Breast epithelium (tissue), 4 donors: ENCODE results near the gene COG1. TPM values are rescaled to one million over a fixed set of nuclear protein-coding genes. Genes with fewer than 3 reads are reported as not detected.

Experiments
- DNase-seq, 2 donors: peaks; one replicate each; pipeline ENCODE4 v3.0.0-alpha.2; 2019; ENCODE audit warnings: low spot score in 2 of 2
- H3K27ac ChIP-seq, 2 donors: fragments of 200-600 bp; sonication (generic) in 1 of 2; one replicate each; pipeline ENCODE4 v1.5.1; 2016 to 2019; ENCODE audit warnings: mild to moderate bottlenecking in 1 of 2
- H3K27me3 ChIP-seq, 2 donors: fragments of 200-600 bp; sonication (generic) in 1 of 2; one replicate each; pipeline versions ENCODE4 v1.5.1 to v1.6.0; 2017 to 2019; ENCODE audit warnings: control low read depth in 1 of 2, mild to moderate bottlenecking in 1 of 2
- H3K36me3 ChIP-seq: fragments of 200-600 bp; one replicate; pipeline ENCODE4 v1.5.1; 2019
- H3K4me1 ChIP-seq, 2 donors: fragments of 200-600 bp; sonication (generic); one replicate each; pipeline ENCODE4 v1.5.1; 2016 to 2019; ENCODE audit warnings: control low read depth in 1 of 2
- H3K4me3 ChIP-seq, 3 donors: fragments of 200-600 bp; sonication (generic); 1 replicate in 2 of 3; 2 replicates in 1 of 3; pipeline ENCODE4 v1.5.1; 2016 to 2019; ENCODE audit warnings: mild to moderate bottlenecking in 3 of 3, moderate library complexity in 2 of 3
- H3K9me3 ChIP-seq, 2 donors: fragments of 200-600 bp; sonication (generic) in 1 of 2; one replicate each; pipeline ENCODE4 v1.5.1; 2016 to 2019; ENCODE audit warnings: control low read depth in 1 of 2
- POLR2A ChIP-seq: fragments of 450-650 bp; IDR thresholded peaks from one replicate; pipeline ENCODE4 v1.6.1; 2016; ENCODE audit warnings: antibody characterized with exemption, mild to moderate bottlenecking, moderate library complexity
- POLR2AphosphoS5 ChIP-seq, 3 donors: sonication (generic); formaldehyde crosslinking; IDR thresholded peaks; one replicate each; pipeline ENCODE4 v1.6.1; 2017; ENCODE audit warnings: antibody characterized with exemption in 3 of 3
- intact Hi-C: fragments of 100-400 bp; cut with DNase I; formaldehyde crosslinking; loops from one replicate; pipeline ENCODE4 v1.15.1; 2023; ENCODE audit warnings: low total_unique reads
- total RNA-seq, 3 donors: library from RNA; depleted of rRNA; stranded (reverse); fragments of >200 nt; gene quantifications; one replicate each; pipeline ENCODE4 v1.1.0, GENCODE V29; 2016
- TF ChIP-seq, protein P1 (sequence below), 3 donors: fragments of 450-650 bp; IDR thresholded peaks; one replicate each; pipeline ENCODE4 v1.5.1; 2016 to 2017; ENCODE audit warnings: antibody characterized with exemption in 3 of 3, mild to moderate bottlenecking in 3 of 3, moderate library complexity in 3 of 3

COG1 gene
- total RNA-seq, 3 donors from 2014 or later: 22.9 to 40.3 (median 36.1) TPM

DNA sequence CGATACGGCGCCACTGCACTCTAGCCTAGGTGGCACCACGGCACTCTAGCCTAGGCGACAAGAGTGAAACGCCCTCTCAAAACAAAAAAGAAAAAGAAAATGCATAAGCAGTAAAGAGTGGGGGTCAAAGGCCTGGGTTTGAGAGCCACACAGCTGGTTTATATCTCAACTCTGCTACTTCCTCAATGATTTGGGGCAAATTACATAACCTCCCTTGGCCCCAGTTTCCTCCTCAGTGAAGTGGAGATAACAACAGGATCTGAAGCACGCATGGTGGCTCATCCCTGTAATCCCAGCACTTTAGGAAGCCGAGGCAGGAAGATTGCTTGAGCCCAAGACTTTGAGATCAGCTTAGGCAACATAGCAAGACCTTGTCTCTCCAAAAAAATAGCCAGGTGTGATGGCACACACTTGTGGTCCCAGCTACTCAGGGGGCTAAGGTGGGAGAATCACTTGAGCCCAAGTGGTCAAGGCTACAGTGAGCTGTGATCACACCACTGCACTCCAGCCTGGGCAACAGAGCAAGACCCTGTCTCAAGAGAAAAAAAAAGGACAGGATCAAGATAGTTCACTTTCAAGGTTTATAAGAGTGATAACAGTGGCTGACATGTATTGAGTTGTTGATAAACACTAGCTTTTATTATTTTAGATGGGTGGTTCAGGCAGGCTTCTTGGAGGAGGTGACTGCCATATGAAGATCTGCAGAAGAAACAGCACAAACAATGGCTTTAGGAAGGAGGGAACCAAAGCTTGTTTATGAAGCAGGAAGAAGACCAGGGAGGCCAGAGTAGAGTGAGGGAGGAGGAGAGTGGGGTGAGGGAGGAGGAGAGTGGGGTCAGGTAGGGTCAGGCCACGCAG, 8.5 kb upstream of the COG1 start:
- no peak overlapping the region for H3K4me3 ChIP-seq
- no peak for DNase-seq
- intact Hi-C loops: loop anchor here (10.0 kb wide), 1 partner anchor 610 kb away; no protein-coding TSS in a partner anchor
- TF ChIP-seq POLR2A (no peak), POLR2AphosphoS5 (IDR thresholded peaks at IDR 0.05) (no peak)
- TF ChIP-seq, protein P1, sequence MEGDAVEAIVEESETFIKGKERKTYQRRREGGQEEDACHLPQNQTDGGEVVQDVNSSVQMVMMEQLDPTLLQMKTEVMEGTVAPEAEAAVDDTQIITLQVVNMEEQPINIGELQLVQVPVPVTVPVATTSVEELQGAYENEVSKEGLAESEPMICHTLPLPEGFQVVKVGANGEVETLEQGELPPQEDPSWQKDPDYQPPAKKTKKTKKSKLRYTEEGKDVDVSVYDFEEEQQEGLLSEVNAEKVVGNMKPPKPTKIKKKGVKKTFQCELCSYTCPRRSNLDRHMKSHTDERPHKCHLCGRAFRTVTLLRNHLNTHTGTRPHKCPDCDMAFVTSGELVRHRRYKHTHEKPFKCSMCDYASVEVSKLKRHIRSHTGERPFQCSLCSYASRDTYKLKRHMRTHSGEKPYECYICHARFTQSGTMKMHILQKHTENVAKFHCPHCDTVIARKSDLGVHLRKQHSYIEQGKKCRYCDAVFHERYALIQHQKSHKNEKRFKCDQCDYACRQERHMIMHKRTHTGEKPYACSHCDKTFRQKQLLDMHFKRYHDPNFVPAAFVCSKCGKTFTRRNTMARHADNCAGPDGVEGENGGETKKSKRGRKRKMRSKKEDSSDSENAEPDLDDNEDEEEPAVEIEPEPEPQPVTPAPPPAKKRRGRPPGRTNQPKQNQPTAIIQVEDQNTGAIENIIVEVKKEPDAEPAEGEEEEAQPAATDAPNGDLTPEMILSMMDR (IDR thresholded peaks at IDR 0.05): no peak
- H3K4me1 ChIP-seq: no peaks in the 10 kb centered on the region
- H3K36me3 ChIP-seq: no peaks in the 10 kb centered on the region
- no peak overlapping the region for H3K27ac ChIP-seq
- no peaks in the 10 kb centered on the region for H3K27me3 ChIP-seq
- no peaks in the 10 kb centered on the region for H3K9me3 ChIP-seq

DNA sequence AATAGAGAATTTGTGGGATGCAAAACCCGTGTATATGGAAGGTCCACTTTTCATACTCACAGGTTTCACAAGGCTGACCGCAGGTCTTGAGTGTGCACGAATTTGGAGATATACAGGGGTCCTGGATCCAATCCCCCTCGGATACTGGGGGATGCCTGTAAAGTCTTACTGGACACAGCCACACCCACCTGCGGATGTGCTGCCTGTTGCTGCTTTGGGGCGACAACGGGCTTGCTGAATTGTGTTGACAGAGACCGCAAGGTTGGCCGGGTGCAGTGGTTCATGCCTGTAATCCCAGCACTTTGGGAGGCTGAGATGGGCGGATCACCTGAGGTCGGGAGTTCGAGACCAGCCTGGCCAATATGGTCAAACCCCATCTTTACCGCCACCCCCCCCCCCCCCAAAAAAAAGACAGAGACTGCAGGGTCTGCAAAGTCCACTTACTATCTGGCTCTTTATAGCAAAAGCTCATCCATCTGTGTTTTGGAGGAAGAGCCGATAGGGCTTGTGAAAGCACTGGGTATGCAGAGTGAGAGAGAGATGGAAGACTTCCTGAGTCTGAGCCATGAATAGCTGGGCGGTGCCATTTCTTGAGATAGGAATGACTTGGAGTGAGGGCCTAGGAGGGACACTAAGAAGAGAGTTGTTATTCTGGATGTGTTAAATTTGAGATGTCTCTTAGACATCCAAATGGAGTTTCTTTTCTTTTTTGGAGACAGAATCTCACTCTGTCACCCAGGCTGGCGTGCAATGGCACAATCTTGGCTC, 6.4 kb upstream of the COG1 start:
- intact Hi-C loops: loop anchor here (10.0 kb wide), 1 partner anchor 608 kb away; no protein-coding TSS in a partner anchor
- DNase-seq: no peak

DNA sequence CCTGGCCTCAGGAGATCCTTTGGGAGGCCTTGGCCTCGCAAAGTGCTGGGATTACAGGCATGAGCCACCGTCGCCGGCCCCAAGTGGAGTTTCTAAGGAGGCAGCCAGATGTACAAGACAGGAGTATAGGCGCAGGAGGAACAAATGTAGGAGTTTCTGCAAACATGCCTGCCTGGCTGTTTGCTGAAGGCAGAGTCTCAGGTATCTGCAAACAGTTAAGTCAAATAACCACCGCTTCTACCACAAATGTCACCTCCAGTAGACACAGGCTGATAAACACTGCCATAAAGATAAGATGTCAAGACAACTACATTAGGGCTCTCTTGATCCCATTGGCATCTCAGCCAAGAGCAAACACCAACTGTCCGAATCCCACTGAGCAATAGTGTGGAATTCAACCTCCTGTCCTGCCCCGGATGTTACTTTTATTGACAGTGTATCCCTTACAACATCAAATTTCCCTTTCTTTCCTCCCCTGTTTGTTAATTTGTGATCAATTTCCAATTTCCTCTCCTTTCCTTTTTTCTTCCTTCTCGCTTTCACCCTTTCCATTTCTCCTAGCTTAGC, 5.6 kb upstream of the COG1 start:
- DNase-seq: no peak
- no peak overlapping the region for H3K27ac ChIP-seq
- no peaks in the 10 kb centered on the region for H3K36me3 ChIP-seq
- TF ChIP-seq POLR2AphosphoS5 (IDR thresholded peaks at IDR 0.05): no peak
- TF ChIP-seq, protein P1 (IDR thresholded peaks at IDR 0.05): no peak
- no peak for TF ChIP-seq POLR2A
- H3K4me1 ChIP-seq: peaks cover 0 to 6% of the 10 kb centered on the region in 2 donors
- H3K9me3 ChIP-seq: no peaks in the 10 kb centered on the region
- intact Hi-C loops: loop anchor here (10.0 kb wide), 1 partner anchor 608 kb away; no protein-coding TSS in a partner anchor
- H3K4me3 ChIP-seq: no peak overlapping the region
- no peaks in the 10 kb centered on the region for H3K27me3 ChIP-seq

More for the DNA sequence above, 6.4 kb upstream of the COG1 start:
- H3K4me3 ChIP-seq: no peak overlapping the region
- TF ChIP-seq POLR2A (no peak), POLR2AphosphoS5 (IDR thresholded peaks at IDR 0.05) (no peak)
- TF ChIP-seq, protein P1 (IDR thresholded peaks at IDR 0.05): no peak
- no peaks in the 10 kb centered on the region for H3K36me3 ChIP-seq
- no peaks in the 10 kb centered on the region for H3K27me3 ChIP-seq
- peaks cover 0 to under 1% of the 10 kb centered on the region in 2 donors for H3K4me1 ChIP-seq
- H3K9me3 ChIP-seq: no peaks in the 10 kb centered on the region
- no peak overlapping the region for H3K27ac ChIP-seq

DNA sequence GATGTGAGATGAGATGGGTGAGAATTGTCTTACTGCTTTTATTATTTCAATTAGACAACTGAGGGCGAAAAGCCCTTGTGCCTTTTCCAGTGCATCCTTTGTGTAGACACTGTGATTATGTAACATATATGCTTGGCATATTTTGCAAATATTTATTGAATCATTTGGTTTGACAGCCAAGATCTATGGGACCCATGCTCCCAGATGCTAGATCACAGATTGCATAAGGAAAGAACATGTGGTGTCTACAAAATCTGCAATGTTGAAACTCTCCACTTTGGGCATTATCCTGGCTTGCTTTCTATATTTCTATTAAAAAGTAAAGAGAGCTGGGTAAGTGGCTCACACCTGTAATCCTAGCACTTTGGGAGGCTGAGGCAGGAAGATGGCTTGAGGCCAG, 4.8 kb upstream of the COG1 start:
- Histone ChIP-seq H3K9me3 (no peaks in the 10 kb centered on the region), H3K27ac (no peak overlapping the region)
- TF ChIP-seq POLR2AphosphoS5 (IDR thresholded peaks at IDR 0.05) (no peak), POLR2A (no peak)
- TF ChIP-seq, protein P1 (IDR thresholded peaks at IDR 0.05): no peak

More for the DNA sequence above, 4.8 kb upstream of the COG1 start:
- no peaks in the 10 kb centered on the region for H3K36me3 ChIP-seq
- intact Hi-C loops: loop anchor here (10.0 kb wide), 1 partner anchor 607 kb away; no protein-coding TSS in a partner anchor
- no peak for DNase-seq
- peaks cover 0 to 6% of the 10 kb centered on the region in 2 donors for H3K4me1 ChIP-seq
- no peak overlapping the region for H3K4me3 ChIP-seq
- H3K27me3 ChIP-seq: no peaks in the 10 kb centered on the region
